Smooth muscle cell of the brain vasculature (primary cell): ENCODE measurements around the gene KLK6.
"Not testable (repeated sequence)": the region's sequence is repeated elsewhere in the genome, so short reads cannot be mapped to it uniquely, and the experiment has no call there.

Source experiments
- DNase-seq: peaks from one replicate; pipeline ENCODE4 v3.0.0-alpha.2; 2012; ENCODE audit warnings: low read depth, low spot score

The KLK6 gene

DNA sequence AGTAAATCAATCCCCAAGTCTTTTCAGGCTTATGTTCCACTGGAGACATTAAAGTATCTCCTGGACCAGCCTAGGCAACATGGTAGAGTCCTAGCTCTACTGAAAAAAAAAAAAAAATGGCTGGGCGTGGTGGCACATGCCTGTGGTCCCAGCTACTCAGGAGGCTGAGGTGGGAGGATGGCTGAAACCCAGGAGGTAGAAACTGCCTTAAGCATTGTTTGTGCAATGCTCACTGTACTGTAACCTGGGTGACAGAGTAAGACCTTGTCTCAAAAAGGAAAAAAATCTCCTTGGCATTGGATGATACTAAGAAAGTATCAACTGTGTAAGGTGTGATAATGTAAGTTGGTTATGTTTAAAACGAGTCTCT, 23.3 kb upstream of the KLK6 start:
- no peak for DNase-seq

DNA sequence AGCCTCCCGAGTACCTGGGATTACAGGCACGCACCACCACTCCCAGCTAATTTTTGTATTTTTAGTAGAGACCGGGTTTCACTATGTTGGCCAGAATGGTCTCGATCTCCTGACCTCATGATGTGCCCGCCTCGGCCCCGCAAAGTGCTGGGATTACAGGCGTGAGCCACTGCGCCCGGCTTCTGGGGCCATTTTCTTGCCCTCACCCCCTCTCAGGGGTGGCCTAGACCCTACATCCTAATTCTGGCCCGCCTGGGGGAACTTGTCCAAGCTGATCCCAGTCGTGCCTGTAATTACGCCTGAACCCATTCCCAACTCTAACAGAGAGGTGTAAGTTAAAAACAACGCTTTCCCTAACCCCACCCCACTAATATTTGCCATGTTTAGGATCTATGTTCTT, 15.0 kb upstream of the KLK6 start:
- DNase-seq: not testable (repeated sequence)

DNA sequence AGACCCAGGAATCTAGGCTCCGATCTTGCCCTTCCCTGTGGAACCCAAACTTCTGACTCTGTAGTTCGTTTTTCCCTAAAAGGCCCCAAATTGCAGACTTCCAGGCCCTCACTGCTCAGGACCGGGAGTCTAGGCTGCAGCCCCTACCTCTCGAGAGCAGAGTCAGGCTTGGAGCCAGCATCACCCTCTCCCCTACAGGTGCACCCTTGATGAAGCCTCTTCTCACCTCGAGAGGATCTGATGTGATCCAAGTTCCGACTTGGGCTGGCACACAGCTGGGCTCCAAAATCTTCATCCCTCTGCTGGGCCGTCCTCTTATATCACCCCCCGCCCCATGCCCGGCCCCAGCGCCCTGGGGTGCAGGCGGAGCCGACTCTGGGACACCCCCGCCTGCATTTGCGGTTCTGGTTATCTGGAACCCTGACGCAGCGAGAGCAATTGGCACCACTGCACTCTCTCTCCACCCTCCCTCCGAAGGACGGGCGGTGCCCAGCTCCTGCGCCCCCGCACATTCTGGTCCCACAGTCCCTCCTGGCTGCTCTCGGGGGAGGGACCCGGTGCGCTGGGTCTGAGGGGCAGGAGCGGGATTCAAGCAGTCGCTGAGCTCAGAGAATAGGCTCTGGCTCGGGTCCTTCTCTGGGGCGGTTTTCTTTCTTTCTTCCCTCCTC, 14.4 kb upstream of the KLK6 start, which contains the start of gene KLK7:
TSS of gene KLK7 (minus strand) at position 293 of the 668 bp plus-strand sequence. CDS start 1,518 bp downstream, outside the sequence.
- DNase-seq: no peak

DNA sequence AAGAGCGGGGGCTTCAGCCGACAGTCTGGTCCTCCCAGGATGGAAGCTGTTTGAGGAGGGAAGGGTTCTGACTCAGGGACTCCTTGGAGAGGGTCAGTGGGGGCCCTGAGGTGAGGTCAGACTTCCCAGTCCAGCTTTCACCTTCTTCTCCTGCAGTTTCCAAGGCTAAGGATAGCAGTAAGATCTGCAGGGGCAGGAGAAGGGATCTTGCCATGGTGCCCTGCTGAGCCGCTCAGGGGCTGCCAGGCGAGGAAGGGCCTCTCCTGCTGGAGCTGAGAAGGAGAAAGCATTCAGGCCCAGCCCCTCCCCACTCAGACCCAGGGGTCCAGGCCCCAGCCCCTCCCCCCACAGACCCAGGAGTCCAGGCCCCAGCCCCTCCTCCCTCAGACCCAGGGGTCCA, 12.8 kb upstream of the KLK6 start:
- no peak for DNase-seq

DNA sequence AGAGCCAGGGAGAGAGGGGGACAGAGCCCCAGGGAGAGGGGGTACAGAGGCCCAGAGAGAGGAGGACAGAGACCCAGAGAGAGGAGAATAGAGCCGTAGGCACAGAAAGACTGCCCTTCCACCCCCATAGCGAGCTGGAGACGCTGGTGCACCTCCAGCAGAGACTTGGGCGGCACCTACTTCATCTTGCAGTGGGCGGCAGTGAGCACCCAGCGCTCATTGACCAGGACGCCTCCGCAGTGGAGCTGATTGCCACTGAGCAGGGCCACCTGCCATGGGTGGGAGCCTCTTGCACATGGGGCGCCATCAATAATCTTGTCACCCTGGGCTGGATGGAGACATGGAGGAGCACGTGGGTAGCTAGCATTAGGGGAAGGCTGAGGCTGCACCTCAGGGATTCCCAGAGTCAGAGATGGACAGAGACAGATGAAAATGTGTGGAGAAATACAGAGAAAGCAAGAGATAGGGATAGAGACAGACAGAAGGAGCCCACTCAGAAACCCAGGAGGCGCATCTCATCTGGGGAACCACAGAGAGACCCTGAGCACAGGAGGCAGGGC, 12.3 kb upstream of the KLK6 start:
- no peak for DNase-seq

DNA sequence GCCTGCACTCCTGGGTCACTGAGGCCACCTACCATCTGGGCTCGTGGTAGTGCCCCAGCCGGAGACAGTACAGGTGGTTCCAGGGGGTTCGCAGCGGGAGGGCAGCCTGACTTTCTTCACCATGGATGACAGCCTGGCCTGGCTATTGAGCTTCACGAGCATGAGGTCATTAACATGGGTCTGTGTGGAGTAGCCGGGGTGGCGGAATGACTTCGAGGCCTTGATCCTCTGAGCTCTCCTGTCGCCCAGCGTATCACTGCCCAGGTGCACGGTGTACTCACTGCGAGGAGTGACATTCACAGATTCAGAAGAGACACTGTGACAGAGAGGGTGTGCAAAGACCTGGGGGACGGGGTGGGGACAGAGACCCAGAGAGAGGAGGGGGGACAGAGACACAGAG, 10.8 kb upstream of the KLK6 start:
- DNase-seq: no peak

DNA sequence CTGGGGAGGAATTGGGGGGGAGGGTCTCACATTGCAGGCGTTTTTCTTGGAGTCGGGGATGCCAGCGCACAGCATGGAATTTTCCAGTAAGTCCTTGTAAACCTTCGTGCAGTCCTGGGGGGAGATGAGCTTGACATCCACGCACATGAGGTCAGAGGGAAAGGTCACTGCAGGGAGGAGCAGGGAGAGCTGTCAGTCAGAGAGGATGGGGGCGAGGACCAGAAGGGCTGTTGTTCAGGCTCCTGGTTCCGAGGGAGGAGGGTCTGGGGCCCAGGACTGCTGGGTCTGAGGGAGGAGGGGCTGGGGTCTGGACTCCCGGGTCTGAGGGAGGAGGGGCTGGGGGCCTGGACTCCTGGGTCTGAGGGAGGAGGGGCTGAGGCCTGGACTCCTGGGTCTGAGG, 10.4 kb upstream of the KLK6 start:
- DNase-seq: no peak

DNA sequence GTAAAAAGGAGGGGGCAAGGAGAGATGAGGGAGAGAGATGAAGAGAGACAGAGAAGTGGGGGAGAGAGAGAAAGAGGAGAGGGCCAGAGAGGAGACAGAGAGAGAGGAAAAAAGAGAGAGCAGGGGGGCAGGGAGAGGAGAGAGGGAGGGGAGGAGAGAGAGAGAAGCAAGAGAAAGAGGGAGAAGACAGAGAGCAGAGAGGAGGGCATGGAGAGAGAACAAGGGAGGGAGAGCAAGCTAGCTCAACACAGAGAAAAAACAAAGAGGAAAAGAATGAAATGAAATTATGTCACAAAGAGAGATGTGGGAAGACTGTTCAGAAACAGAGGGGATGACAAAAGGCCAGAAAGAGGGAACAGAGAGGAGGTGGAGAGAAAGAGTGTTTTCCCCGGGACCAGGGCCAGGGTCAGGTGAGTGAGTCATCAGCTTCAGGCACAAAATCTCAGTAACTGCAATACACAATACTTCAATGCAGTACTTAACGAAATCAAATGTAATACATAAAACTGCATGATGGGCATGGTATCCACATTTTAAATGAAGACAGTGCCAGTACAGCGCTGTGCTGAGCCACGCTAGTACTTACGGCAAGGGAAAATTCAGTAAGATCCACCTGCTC, 9.5 kb upstream of the KLK6 start:
- DNase-seq: no peak

DNA sequence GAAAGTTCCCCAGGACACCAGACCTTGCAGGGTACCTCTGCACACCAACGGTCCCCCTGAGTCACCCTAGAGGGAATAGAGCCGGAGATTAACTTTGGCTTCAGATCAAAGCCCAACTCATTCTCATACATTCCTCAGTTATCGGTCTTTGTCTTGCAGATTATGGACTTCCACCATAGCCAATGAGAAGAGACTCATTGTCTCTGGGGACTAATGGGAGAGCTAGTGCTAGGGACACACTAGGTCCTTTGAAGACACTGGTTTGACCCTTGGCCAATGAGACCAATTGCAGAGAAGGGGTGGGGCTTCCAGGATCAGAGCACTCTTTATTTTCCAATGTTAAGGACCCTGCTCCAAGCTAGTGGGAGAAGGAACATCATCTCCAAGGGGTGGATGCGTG, 8.2 kb upstream of the KLK6 start:
- no peak for DNase-seq

DNA sequence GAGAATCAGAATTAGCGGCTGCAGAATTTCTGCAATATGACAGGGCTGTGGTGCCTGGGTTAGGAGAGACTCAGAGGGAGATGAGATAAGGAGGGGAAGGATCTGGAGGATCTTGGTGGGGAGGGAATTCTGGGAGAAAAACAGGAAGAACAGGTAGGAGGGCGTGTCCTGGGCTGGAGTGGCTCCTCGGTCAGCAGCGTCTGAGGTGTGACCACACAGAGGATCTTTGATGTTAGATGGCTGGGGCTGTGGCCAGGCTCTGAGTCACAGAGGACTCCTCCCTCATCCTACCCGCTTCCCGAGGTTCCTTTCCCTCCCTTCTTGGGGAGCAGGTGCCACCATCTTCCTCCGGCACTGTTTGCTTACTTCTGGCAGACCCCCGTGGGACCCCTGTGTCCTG, 6.4 kb upstream of the KLK6 start:
- no peak for DNase-seq

DNA sequence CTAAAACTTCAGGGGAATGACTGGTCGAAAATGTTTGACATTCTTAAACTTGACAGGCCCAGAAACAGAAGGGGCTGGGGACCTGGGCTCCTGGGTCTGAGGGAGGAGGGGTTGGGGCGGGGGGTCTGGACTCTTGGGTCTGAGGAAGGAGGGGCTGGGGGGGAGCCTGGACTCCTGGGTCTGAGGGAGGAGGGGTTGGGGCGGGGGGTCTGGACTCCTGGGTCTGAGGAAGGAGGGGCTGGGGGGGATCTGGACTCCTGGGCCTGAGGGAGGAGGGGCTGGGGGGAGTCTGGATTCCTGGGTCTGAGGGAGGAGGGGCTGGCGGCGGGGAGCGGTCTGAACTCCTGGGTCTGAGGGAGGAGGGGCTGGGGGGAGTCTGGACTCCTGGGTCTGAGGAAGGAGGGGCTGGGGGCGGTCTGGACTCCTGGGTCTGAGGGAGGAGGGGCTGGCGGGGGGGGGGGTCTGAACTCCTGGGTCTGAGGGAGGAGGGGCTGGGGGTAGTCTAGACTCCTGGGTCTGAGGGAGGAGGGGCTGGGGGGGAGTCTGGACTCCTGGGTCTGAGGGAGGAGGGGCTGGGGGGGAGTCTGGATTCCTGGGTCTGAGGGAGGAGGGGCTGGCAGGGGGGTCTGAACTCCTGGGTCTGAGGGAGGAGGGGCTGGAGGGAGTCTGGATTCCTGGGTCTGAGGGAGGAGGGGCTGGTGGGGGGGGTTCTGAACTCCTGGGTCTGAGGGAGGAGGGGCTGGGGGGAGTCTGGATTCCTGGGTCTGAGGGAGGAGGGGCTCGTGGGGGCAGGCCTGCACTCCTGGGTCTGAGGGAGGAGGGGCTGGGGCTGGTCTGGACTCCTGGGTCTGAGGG, 5.5 kb upstream of the KLK6 start:
- DNase-seq: no peak

DNA sequence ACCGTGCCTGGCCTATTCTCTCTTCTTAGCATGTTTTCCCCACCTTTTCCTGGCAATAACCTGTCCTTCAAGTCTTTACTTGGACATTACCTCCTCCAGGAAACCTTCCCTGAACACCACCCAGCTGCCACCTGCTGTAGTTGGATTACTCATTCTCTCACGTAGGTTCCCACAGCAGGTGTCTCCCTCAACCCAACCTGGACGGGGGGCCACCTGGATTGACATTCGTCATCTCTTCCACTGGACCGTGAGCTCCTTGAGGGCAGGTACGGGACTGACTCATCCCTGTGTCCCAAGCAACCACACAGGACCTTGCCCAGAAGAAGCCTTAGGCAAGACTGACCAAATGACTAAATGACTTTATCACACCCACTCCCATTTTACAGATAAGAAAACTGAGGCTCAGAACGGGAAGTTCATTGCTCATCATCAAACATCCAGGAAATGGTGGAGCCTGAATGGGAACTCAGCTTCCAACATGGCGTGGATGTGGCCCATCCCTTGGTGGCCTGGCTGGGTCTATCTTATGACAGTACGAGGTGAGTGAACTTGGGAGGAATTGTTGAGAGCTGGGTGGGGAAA, 3.5 kb upstream of the KLK6 start:
- DNase-seq: no peak

DNA sequence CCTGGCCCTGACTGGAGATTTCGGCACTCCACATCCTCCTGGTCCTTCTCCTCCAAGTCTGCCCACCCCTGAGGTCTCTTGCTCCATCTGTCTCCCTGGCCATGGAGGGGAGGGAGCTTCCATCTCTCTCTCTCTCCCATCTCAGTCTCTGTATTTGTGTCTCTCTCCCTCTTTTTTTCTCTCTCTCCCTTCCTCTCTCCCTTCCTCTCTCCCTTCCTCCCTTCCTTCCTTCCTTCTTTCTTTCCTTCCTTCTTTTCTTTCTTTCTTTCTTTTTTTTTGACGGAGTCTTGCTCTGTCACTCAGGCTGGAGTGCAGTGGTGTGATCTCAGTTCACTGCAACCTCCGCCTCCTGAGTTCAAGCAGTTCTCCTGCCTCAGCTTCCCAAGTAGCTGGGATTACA, 419 bp upstream of the KLK6 start:
- DNase-seq: not testable (repeated sequence)

DNA sequence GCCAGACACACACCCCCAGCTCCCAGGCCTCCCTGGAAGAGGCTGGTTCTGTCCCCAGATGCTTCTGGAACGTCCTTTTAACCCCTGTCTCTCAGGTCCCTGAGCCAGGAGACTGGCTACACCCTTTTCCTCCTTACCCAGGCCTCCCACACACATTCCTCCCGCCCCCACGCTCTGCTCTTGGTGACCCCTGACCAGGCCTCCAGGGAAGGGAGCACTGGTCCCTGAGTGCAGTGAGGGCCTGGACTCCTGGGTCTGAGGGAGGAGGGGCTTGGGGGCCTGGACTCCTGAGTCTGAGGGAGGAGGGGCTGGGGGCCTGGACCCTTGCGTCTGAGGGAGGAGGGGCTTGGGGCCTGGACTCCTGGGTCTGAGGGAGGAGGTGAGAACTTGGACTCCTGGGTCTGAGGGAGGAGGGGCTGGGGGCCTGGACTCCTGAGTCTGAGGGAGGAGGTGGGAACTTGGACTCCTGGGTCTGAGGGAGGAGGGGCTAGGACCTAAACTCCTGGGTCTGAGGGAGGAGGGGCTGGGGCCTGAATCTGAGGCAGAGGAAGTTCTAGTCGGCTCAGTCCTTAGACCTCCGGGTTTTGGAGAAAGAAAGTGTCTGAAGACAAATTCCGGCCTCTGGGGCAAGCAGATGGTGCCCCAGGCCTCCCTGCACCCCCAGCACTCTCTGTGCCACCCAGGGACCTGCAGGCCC, 527 bp downstream of the KLK6 start:
- DNase-seq: no peak

DNA sequence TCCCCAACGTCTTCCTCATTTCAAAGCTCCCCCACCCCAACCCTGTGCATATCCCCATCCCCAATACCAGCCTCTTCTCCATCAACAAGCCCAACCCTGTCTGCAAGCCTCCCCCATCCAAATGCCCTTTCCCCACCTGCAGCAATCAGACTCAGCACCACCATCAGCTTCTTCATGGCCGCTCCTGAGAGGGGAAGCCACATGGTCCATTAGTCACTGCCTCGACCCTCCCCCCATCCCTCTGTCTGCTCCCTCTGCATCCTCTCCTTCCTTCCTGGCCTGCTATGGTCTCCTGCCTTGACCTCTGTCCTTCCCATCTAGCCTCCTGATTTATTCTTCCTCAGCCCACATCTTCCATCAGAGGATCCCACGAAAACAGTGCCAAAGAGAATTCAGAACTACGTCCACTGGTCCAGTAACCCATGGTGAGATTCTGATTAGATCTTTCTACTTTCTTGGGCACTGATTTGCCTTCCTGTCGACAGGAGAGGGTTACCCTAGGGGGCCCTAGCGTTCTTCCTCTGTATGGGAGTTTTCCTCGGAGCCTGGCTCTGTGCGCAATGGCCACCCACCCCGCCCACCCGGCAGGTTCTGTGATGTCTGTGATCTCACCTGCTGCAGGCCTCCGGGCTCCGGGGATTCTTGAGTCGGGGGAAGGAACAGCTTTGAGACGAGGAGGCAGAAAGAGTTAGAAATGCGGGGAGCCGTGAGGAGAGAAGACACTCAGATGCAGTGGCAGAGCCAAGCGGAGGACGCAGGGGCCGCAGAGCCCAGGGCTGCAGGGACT, 1.3 kb downstream of the KLK6 start:
- DNase-seq: no peak

DNA sequence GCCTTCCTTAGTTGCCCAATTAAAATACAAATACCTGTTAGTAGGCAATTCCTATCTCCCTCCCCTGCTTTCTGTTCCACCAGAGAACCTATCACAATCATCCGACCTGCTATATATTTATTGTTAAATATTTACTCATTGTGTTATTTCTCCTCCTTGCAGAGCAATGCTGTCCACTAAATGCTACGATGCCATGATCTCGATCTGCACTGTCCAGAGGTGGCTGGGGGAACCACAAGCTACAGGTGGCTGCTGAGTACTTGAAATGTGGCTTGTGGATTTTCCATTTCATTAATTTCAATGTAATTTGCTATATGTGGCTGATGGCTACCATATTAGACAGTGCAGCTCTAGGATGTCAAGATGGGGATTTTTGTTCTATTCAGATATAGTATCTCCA, 5.1 kb downstream of the KLK6 start:
- DNase-seq: no peak

DNA sequence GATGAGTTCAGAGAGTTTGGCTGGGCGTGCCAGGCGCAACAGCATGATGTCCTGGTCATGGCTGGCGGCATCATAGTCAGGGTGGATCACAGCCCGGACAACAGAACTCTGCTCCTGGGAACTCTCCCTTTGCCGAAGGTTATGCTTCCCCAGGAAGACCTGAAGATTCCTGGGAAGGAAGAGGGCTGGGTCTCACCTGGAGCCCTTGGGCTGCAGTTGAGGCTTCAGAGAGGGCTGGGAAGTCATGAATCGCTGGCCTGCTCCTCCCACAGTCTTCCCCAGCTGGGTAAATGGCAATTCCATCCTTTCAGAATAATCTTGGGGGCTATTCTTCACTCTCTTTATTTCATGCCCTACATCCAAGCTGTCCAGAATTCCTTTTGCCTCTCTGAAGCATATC, 6.0 kb downstream of the KLK6 start:
- DNase-seq: no peak

DNA sequence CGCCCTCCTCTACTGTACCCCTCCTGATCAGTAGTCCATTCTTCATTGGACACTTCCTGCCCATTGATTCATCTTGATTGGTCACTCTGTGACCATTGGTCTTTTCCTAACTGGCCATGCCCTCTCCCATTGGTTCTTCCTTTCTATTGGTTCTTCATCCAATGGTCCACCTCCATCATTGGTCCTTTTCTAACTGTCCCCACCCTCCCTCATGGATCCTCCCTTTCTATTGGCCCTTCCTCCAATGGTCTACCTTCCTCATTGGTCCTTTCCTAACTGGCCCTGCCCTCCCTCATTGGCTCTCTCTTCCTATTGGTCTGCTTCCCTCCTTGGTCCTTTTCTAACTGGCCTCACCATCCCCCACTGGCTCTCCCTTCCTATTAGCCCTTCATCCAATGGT, 7.1 kb downstream of the KLK6 start:
- DNase-seq: no peak

DNA sequence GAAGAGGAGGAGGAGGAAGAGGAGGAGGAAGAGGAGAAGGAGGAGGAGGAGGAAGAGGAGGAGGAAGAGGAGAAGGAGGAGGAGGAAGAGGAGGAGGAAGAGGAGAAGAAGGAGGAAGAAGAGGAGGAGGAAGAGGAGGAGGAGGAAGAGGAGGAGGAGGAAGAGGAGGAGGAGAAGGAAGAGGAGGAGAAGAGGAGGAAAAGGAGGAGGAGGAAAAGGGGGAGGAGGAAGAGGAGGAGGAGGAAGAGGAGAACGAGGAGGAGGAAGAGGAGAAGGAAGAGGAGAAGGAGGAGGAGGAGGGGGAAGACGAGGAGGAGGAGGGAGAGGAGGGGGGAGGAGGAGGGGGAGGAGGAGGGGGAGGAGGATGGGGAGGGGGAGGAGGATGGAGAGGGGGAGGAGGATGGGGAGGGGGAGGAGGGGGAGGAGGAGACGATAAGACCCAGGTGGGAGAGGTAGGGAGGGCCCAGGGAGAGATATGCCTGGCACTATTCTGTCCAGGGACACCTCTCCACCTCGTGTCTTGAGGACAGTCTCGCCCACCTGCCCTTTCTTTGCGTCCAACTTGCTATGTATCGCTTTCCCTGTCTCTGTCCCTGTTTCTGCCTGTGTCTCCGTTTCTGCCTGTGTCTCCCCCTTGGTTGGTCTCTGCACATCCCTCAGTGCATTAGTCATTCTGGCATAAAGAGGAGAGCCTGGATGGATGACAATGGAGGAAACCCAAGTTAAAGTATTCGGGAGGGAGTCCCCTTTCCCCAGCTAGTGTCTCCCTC, 9.5 kb downstream of the KLK6 start:
- DNase-seq: no peak

DNA sequence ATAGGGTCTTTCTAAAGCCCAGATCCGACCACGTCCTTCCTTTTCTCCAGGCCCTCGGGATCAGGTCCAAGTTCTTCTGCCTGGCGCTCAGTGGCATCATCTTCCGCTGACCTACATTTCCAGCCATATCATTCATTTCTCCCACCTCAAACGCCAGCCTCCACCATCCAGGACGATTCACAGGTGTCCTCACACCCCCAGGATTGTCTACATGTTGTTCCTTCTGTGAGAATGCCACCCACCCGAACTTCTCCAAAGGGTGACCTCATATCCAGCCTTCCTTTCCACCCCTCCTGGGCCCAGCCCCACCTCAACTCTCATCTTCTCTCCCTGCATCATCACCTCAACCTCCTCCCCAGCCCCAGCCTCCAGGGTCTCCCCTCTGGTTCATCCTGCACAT, 11.8 kb downstream of the KLK6 start:
- DNase-seq: no peak
